HL-60 (cell line): ENCODE results near the gene GABRB1.

Experiments
- TF ChIP-seq, protein P1 (sequence below): IDR thresholded peaks from one replicate; pipeline ENCODE4 v1.5.1; 2011; ENCODE audit warnings: low read length, control low read depth, inconsistent platforms; ENCODE audit not compliant: insufficient read depth
- TF ChIP-seq, protein P2 (sequence below): IDR thresholded peaks from 2 replicates; pipeline ENCODE4 v1.6.1; 2012; ENCODE audit warnings: low read depth; ENCODE audit not compliant: insufficient replicate concordance

DNA sequence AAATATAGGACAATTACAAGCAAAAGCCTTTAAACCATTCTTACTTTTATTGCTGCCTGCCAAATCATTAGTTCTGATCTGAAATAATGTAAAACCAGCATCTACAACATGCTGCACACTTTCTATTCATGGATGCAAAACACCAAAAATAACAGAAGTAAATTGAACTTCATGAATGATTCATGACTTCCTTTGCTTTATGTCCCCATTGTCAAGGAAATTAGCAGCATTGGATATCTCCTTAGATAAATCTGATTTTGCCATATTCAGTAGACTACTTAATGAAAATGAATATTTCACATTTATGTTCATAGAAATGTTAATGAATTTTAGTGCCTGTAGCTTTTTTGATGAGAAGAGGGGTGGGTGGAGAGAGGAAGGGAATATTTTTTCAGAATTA lies 299.5 kb downstream of the GABRB1 start:
- TF ChIP-seq, protein P1, sequence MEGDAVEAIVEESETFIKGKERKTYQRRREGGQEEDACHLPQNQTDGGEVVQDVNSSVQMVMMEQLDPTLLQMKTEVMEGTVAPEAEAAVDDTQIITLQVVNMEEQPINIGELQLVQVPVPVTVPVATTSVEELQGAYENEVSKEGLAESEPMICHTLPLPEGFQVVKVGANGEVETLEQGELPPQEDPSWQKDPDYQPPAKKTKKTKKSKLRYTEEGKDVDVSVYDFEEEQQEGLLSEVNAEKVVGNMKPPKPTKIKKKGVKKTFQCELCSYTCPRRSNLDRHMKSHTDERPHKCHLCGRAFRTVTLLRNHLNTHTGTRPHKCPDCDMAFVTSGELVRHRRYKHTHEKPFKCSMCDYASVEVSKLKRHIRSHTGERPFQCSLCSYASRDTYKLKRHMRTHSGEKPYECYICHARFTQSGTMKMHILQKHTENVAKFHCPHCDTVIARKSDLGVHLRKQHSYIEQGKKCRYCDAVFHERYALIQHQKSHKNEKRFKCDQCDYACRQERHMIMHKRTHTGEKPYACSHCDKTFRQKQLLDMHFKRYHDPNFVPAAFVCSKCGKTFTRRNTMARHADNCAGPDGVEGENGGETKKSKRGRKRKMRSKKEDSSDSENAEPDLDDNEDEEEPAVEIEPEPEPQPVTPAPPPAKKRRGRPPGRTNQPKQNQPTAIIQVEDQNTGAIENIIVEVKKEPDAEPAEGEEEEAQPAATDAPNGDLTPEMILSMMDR, result no peak
- TF ChIP-seq, protein P2, sequence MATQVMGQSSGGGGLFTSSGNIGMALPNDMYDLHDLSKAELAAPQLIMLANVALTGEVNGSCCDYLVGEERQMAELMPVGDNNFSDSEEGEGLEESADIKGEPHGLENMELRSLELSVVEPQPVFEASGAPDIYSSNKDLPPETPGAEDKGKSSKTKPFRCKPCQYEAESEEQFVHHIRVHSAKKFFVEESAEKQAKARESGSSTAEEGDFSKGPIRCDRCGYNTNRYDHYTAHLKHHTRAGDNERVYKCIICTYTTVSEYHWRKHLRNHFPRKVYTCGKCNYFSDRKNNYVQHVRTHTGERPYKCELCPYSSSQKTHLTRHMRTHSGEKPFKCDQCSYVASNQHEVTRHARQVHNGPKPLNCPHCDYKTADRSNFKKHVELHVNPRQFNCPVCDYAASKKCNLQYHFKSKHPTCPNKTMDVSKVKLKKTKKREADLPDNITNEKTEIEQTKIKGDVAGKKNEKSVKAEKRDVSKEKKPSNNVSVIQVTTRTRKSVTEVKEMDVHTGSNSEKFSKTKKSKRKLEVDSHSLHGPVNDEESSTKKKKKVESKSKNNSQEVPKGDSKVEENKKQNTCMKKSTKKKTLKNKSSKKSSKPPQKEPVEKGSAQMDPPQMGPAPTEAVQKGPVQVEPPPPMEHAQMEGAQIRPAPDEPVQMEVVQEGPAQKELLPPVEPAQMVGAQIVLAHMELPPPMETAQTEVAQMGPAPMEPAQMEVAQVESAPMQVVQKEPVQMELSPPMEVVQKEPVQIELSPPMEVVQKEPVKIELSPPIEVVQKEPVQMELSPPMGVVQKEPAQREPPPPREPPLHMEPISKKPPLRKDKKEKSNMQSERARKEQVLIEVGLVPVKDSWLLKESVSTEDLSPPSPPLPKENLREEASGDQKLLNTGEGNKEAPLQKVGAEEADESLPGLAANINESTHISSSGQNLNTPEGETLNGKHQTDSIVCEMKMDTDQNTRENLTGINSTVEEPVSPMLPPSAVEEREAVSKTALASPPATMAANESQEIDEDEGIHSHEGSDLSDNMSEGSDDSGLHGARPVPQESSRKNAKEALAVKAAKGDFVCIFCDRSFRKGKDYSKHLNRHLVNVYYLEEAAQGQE, result no peak
